LoVo (cell line): ENCODE results near the gene SMIM5.
A peak's percentile ranks its signal among the peaks of the same experiment; 100 is the strongest.

Source experiments
- DNase-seq: peaks from one replicate; pipeline ENCODE4 v3.0.0-alpha.2; 2016; ENCODE audit warnings: low spot score

Gene SMIM5

GRCh38 chr17:75603123-75603522 is 30.1 kb upstream of the SMIM5 start:
- DNase-seq = no peak

- DNase-seq = peak; percentile 61
Observed at GRCh38 chr17:75604034-75604695, 29.1 kb upstream of the SMIM5 start.

- no peak for DNase-seq
Observed at GRCh38 chr17:75605790-75606189, 27.4 kb upstream of the SMIM5 start.

GRCh38 chr17:75607086-75607485 is 26.1 kb upstream of the SMIM5 start:
- no peak for DNase-seq

- peak; percentile 89 for DNase-seq
Observed at GRCh38 chr17:75610103-75610984, 22.9 kb upstream of the SMIM5 start.

- peak; percentile 75 for DNase-seq
Observed at GRCh38 chr17:75611851-75612429, 21.3 kb upstream of the SMIM5 start.

- DNase-seq = no peak
Observed at GRCh38 chr17:75612906-75613626, 20.2 kb upstream of the SMIM5 start.

- no peak for DNase-seq
Observed at GRCh38 chr17:75614006-75614405, 19.2 kb upstream of the SMIM5 start.

- no peak for DNase-seq
Observed at GRCh38 chr17:75614556-75615270, 18.5 kb upstream of the SMIM5 start.

- DNase-seq = no peak
Observed at GRCh38 chr17:75615301-75615700, 17.9 kb upstream of the SMIM5 start.

- no peak for DNase-seq
Observed at GRCh38 chr17:75616521-75617122, 16.6 kb upstream of the SMIM5 start.

- DNase-seq = peak; percentile 94
Observed at GRCh38 chr17:75617218-75617617, 16.0 kb upstream of the SMIM5 start.

GRCh38 chr17:75617675-75618074 is 15.6 kb upstream of the SMIM5 start:
- DNase-seq = no peak

- DNase-seq = no peak
Observed at GRCh38 chr17:75619506-75620431, 13.5 kb upstream of the SMIM5 start.

GRCh38 chr17:75621489-75621888 is 11.7 kb upstream of the SMIM5 start:
- no peak for DNase-seq

GRCh38 chr17:75622076-75622475 is 11.2 kb upstream of the SMIM5 start:
- DNase-seq = no peak

GRCh38 chr17:75622771-75623273 is 10.4 kb upstream of the SMIM5 start:
- no peak for DNase-seq

- DNase-seq = no peak
Observed at GRCh38 chr17:75623386-75623785, 9.8 kb upstream of the SMIM5 start.

GRCh38 chr17:75624021-75624420 is 9.2 kb upstream of the SMIM5 start:
- no peak for DNase-seq
